ENCODE data around the gene MGAT4C.

Gene MGAT4C

DNA sequence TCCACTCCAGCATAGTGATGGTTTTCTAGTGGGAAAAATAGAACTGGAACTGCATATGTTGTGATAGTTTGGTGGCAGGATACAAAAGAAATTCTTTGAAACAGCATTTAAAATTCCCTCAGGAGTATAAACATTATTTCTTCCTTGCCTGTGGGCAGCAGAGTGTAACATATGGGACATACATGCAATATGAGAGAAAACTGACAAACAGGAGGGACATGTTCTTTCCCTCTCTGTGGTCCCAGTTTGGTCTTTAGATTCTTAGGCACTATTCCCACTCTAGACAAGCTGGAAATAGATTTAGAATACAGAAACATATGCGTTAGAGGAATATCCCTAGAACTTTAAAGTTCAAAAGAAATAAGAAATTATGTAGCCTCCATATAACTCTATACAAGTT, 68.0 kb downstream of the MGAT4C start:
- in situ Hi-C loops (cut with HindIII; ENCODE audit: low sequenced_read_pairs), result no loop called here
- H3K4me3 ChIP-seq (ENCODE audit: low read depth, low read length), result no peak overlapping the region
- DNase-seq (ENCODE audit: low read depth), result no peak
- TF ChIP-seq, protein P1, sequence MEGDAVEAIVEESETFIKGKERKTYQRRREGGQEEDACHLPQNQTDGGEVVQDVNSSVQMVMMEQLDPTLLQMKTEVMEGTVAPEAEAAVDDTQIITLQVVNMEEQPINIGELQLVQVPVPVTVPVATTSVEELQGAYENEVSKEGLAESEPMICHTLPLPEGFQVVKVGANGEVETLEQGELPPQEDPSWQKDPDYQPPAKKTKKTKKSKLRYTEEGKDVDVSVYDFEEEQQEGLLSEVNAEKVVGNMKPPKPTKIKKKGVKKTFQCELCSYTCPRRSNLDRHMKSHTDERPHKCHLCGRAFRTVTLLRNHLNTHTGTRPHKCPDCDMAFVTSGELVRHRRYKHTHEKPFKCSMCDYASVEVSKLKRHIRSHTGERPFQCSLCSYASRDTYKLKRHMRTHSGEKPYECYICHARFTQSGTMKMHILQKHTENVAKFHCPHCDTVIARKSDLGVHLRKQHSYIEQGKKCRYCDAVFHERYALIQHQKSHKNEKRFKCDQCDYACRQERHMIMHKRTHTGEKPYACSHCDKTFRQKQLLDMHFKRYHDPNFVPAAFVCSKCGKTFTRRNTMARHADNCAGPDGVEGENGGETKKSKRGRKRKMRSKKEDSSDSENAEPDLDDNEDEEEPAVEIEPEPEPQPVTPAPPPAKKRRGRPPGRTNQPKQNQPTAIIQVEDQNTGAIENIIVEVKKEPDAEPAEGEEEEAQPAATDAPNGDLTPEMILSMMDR (IDR thresholded peaks at IDR 0.05; ENCODE audit: low read depth, low read length, missing control alignments), result no peak

DNA sequence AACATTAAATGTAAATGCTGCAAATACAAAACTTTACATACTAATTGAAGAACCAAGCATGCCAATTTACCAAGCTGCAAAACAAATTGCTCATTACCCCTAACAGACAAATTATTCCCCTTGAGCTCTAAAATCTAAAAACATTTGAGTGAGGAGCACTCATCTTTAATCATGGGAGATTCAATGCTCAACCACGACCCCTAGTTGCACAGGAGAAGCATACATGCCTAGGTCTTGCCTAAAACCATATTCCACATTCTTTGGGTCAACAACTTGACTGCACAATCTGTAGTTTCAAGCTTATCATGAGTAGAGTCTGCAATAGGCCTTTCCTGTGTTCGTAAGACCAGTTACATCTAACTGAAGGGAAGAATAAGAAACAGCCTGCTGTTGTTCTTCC, 69.7 kb downstream of the MGAT4C start:
- TF ChIP-seq, protein P1 (IDR thresholded peaks at IDR 0.05; ENCODE audit: low read depth, low read length, missing control alignments), result no peak
- no peak for DNase-seq (ENCODE audit: low read depth)

DNA sequence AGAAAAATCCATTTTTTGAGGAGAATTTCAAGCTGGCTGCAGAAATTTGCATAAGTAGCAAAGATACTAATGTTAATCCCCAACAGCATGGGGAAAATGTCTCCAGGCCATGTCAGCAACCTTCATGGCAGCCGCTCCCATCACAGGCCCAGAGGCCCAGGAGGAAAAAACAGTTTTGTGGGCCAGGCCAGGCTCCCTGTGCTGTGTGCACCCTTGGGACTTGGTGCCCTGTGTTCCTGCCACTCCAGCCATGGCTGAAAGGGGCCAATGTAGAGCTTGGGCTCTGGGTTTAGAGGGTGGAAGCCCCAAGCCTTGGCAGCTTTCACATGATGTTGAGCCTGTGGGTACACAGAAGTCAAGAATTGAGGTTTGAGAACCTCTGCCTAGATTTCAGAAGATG, 76.3 kb downstream of the MGAT4C start:
- in situ Hi-C loops (cut with HindIII; ENCODE audit: low sequenced_read_pairs), result no loop called here
- DNase-seq (ENCODE audit: low read depth), result no peak
- TF ChIP-seq, protein P1 (IDR thresholded peaks at IDR 0.05; ENCODE audit: low read depth, low read length, missing control alignments), result no peak
- H3K4me3 ChIP-seq (ENCODE audit: low read depth, low read length), result no peak overlapping the region

More for the DNA sequence above, 69.7 kb downstream of the MGAT4C start:
- in situ Hi-C loops (cut with HindIII; ENCODE audit: low sequenced_read_pairs), result no loop called here
- H3K4me3 ChIP-seq (ENCODE audit: low read depth, low read length), result no peak overlapping the region

DNA sequence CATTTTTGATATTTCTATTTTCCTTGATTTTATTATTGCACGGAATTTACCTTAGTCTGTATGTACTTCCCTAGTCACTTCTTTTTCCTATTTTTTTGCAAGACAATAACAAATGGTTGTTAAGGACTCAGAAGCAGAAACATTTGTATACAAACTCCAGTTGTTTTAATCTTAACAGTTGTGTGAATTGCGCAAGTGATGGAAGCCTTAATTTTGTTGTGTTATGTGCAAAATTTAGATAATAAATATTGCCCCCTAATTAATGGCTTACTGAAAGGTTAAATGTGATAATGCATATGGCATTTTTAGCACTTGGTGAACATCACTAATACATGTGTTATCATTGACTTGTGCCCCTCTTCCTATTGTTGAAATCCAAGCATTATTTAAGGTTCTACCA, 82.0 kb downstream of the MGAT4C start:
- in situ Hi-C loops (cut with HindIII; ENCODE audit: low sequenced_read_pairs), result no loop called here
- H3K4me3 ChIP-seq (ENCODE audit: low read depth, low read length), result no peak overlapping the region
- TF ChIP-seq, protein P1 (IDR thresholded peaks at IDR 0.05; ENCODE audit: low read depth, low read length, missing control alignments), result no peak
- no peak for DNase-seq (ENCODE audit: low read depth)

DNA sequence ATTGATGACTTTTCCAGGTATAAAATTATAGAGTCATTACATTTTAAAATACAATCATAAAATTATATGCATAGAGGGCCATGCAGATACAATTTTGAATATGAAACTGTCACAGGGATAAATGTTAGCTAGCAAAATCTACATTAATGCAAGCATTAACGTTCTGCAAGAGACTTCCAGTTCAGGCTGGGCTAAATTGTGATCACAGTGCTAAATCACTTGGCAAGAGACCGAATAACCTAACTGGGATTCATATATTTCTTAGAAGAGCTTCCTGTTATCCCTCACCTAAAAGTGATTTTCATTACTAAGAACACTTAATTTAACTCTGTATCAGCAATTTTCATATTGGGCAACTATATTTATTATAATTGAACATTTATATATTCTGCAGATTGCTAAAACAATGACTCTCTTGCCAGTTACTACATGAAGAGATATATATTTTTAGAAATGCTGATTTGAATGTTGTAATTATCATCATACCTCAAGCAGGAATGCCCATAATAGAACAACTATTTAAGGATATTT, 83.2 kb downstream of the MGAT4C start:
- in situ Hi-C loops (cut with HindIII; ENCODE audit: low sequenced_read_pairs), result no loop called here
- no peak for DNase-seq (ENCODE audit: low read depth)
- no peak overlapping the region for H3K4me3 ChIP-seq (ENCODE audit: low read depth, low read length)
- TF ChIP-seq, protein P1 (IDR thresholded peaks at IDR 0.05; ENCODE audit: low read depth, low read length, missing control alignments), result no peak

DNA sequence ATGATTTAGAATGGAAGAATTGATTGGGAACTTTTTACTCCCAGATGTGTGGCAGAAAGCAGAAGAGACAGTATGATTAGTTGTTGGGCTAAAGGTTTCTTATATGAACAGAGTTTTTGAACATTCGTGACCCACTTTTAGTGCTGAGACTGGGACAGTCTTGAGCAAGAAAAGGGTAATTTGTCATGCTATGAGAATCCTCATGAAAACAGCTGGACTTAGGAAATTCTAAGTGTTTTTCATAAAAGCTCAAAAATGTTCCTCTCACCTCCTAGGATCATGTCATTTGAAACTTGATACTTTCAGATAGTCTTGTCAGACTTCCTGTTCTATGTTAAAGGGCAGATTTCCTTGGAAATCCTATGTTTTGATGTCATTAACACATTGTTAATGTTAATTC, 86.1 kb downstream of the MGAT4C start:
- no peak for DNase-seq (ENCODE audit: low read depth)
- in situ Hi-C loops (cut with HindIII; ENCODE audit: low sequenced_read_pairs), result no loop called here
- H3K4me3 ChIP-seq (ENCODE audit: low read depth, low read length), result no peak overlapping the region
- TF ChIP-seq, protein P1 (IDR thresholded peaks at IDR 0.05; ENCODE audit: low read depth, low read length, missing control alignments), result no peak

DNA sequence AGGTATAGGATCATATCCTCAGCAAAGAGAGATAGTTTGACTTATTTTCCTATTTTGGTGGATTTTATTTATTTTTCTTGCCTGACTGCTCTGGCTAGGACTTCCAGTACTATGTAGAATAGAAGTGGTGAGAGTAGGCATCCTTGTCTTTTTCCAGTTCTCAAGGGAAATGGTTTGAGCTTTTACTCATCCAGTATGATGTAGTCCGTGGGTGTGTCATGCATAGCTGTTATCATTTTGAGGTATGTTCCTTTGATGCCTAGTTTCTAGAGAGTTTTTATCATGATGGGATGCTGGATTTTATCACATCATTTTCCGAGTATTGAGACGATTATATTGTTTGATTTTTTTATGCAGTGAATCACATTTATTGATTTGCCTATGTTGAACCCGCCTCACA, 97.2 kb downstream of the MGAT4C start:
- TF ChIP-seq, protein P1 (IDR thresholded peaks at IDR 0.05; ENCODE audit: low read depth, low read length, missing control alignments), result no peak
- no peak for DNase-seq (ENCODE audit: low read depth)
- in situ Hi-C loops (cut with HindIII; ENCODE audit: low sequenced_read_pairs), result no loop called here
- H3K4me3 ChIP-seq (ENCODE audit: low read depth, low read length), result no peak overlapping the region

All from astrocyte of the cerebellum (primary cell).